ENCODE results near the gene ATF5. TPM values are rescaled to one million over a fixed set of nuclear protein-coding genes. Genes with fewer than 3 reads are reported as not detected.
A peak's percentile ranks its signal among the peaks of the same experiment; 100 is the strongest.
"Not testable (repeated sequence)": the region's sequence is repeated elsewhere in the genome, so short reads cannot be mapped to it uniquely, and the experiment has no call there.

ATF5 gene
- total RNA-seq, 1 donor from 2014 or later, result 14.1 TPM

DNA sequence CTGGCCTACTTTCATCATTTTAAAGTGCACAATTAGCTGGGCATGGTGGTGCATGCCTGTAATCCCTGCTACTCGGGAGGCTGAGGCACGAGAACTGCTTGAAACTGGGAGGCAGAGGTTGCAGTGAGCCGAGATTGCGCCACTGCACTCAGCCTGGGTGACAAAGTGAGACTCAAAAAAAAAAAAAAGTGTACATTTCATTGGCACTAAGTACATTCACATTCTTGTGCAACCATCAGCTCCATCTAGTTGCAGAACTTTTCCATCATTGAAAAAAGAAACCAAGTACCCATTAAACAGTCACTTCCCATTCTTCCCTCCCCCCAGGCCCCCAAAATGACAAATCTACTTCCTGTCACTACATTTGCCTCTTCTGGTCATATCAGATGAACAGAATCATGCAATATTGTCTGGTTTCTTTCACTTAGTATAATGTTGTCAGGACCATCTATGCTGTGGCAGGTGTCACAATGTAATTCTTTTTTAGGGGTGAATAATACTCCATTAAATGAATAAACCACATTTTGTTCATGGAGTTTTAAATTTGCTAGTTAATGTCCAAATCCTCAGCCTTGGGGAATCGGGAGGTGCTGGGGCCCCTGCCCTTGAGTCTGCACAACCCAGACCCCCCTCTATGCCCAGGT, 39.4 kb downstream of the ATF5 start:
- no peak overlapping the region for H3K27ac ChIP-seq
- ATAC-seq, result peak; percentile 42
- H3K36me3 ChIP-seq, result no peaks in the 10 kb centered on the region
- H3K9me3 ChIP-seq, result no peaks in the 10 kb centered on the region
- H3K4me1 ChIP-seq, result no peaks in the 10 kb centered on the region
- peak; percentile 75 for DNase-seq
- H3K4me3 ChIP-seq, result no peak overlapping the region
- no peak for TF ChIP-seq CTCF (IDR thresholded peaks at IDR 0.05)
- intact Hi-C loops (cut with DNase I), result no loop called here
- H3K27me3 ChIP-seq, result peaks cover 9% of the 10 kb centered on the region

DNA sequence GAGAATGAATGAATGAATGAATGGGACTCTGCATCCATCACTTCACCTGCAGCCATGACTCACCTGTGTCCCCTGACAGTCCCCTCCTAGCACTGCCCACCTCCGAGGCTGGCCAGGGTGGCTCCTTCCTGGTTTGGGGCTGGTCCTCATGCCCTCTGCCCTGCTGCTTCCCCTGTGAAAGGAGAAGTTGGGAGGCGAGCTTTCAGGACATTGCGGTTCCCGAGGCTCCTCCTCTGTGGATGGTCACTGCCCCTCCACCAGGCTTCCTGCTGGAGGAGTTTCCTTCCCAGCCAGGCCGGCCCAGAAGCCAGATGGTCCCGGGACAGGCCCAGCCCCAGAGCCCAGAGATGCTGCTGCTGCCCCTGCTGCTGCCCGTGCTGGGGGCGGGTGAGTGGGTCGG, 40.4 kb downstream of the ATF5 start:
- H3K4me1 ChIP-seq; DNase-seq; H3K9me3 ChIP-seq; intact Hi-C loops (cut with DNase I); H3K36me3 ChIP-seq; H3K27ac ChIP-seq; H3K27me3 ChIP-seq; H3K4me3 ChIP-seq: not testable (repeated sequence)
- ATAC-seq, result peak; percentile 88

DNA sequence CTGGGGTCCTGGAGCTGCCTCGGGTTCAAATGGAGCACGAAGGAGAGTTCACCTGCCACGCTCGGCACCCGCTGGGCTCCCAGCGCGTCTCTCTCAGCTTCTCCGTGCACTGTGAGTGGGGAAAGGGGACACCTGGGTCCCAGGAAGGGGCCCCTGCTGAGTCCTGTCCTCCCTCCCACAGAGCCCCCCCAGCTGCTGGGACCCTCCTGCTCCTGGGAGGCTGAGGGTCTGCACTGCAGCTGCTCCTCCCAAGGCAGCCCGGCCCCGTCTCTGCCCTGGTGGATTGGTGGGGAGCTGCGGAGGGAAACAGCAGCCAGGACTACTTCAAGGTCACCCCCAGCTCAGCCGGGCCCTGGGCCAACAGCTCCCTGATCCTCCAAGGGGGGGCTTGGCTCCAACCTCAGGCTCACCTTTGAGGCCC, 43.0 kb downstream of the ATF5 start:
- Histone ChIP-seq H3K4me1 (no peaks in the 10 kb centered on the region), H3K27ac (no peak overlapping the region), H3K36me3 (peaks cover 13% of the 10 kb centered on the region), H3K4me3 (no peak overlapping the region), H3K27me3 (peaks cover 9% of the 10 kb centered on the region), H3K9me3 (no peaks in the 10 kb centered on the region)
- no peak for TF ChIP-seq CTCF (IDR thresholded peaks at IDR 0.05)
- ATAC-seq (no peak), DNase-seq (no peak)
- intact Hi-C loops (cut with DNase I), result no loop called here

GRCh38 chr19:49972841-49973240, 43.8 kb downstream of the ATF5 start:
- Histone ChIP-seq H3K9me3 (no peaks in the 10 kb centered on the region), H3K36me3 (peaks cover 18% of the 10 kb centered on the region), H3K4me3 (no peak overlapping the region), H3K27me3 (peaks cover 9% of the 10 kb centered on the region), H3K27ac (no peak overlapping the region), H3K4me1 (no peaks in the 10 kb centered on the region)
- intact Hi-C loops (cut with DNase I), result no loop called here
- TF ChIP-seq CTCF (IDR thresholded peaks at IDR 0.05), result no peak
- no peak for DNase-seq
- ATAC-seq, result no peak

- no peaks in the 10 kb centered on the region for H3K9me3 ChIP-seq
- H3K4me1 ChIP-seq, result no peaks in the 10 kb centered on the region
- DNase-seq (no peak), ATAC-seq (peak; percentile 52)
- intact Hi-C loops (cut with DNase I), result no loop called here
- peaks cover 29% of the 10 kb centered on the region for H3K36me3 ChIP-seq
- no peak overlapping the region for H3K4me3 ChIP-seq
- TF ChIP-seq CTCF (IDR thresholded peaks at IDR 0.05), result no peak
- peaks cover 3% of the 10 kb centered on the region for H3K27me3 ChIP-seq
- no peak overlapping the region for H3K27ac ChIP-seq
Observed at GRCh38 chr19:49973987-49974386, 45.0 kb downstream of the ATF5 start.

- ATAC-seq (no peak), DNase-seq (no peak)
- no peak overlapping the region for H3K27ac ChIP-seq
- H3K4me3 ChIP-seq, result no peak overlapping the region
- no peaks in the 10 kb centered on the region for H3K4me1 ChIP-seq
- intact Hi-C loops (cut with DNase I), result no loop called here
- no peak for TF ChIP-seq CTCF (IDR thresholded peaks at IDR 0.05)
- H3K9me3 ChIP-seq, result no peaks in the 10 kb centered on the region
- H3K27me3 ChIP-seq, result no peaks in the 10 kb centered on the region
- H3K36me3 ChIP-seq, result peaks cover 36% of the 10 kb centered on the region
Observed at GRCh38 chr19:49975051-49975450, 46.0 kb downstream of the ATF5 start.
